GM19351 (cell line): ENCODE results near the gene LARGE1.

ENCODE experiments used
- ATAC-seq: cut with Tn5 transposase; IDR thresholded peaks from one replicate; pipeline ENCODE4 v1.9.1; 2021; ENCODE audit warnings: mild to moderate bottlenecking, moderate library complexity; ENCODE audit not compliant: unreplicated experiment

LARGE1 gene

DNA sequence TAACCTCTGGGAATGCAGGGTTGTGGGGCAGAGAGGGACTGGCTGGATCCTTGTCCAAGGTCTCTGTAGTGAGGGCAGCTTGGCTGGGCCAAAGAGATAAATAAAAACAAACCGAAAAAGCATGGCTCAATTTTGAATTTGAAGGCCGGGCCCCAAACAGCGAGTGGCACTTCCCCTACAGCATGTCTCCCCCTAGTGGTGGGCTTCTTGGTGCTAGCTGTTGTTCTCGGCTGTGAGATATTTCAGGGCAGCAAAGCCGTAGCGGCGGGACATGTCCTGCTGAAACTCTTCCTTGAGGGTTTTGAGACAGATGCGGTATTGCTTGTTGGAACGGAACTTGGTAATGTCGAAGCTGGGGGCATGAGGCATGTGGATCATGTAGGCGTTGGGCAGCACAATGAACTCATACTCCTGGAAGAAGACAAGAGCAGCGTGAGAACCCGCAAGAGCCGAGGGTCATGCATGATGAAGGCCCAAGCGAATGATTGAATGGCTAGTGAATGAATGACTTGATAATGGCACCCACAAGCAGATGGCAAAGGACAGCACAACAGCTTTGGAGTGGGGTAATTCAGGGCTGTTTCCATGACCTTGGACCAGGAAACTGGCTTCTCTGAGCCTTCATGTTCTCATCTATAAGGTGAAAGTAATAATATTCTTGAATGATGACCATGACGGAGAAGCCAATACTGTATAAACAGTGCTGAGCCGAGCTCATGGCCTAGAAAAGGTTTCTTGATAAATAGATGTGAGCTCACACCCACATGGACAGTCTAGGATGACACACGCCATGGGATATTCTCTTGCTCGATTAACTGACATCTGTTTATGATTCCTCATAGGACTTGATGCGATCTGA lies 645.8 kb downstream of the LARGE1 start:
- no peak for ATAC-seq

DNA sequence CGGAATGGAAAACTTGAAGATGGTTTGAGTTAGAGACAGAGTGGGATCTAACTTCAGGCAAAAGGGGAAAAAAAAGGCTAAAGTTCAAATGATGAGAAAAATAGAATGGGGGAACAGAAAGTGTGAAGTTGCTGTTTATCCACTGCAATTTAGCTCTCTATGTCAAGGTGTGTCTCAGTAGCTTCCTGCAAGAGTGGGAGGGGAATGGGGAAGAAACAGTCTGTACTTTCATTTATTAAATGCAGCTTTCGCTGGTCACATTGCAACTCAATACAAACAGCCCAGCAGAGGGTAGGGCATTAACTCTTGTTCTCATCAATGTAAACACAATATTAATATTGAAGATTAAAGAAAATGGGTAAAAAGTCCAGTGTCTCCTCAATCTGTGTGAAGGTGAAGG lies 647.4 kb downstream of the LARGE1 start:
- ATAC-seq, result no peak

DNA sequence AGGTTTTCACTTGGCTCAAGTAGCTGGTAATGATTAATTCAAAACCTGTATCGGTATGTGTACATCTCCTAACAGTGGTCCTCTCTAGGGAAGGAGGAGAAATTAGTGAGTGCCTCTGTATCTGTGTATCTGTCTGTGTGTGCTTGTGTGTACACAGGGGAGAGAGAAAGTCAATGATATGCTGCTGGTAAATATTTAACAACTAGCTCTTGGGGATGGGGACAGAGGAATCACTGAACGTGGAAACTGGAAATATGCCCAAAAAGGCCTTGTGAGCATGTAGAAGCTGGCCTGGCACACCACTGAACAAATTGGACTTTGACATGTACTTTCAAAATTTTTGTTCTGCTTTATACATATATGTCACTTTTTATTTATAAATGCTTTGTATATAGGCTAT lies 648.1 kb downstream of the LARGE1 start:
- ATAC-seq, result no peak

DNA sequence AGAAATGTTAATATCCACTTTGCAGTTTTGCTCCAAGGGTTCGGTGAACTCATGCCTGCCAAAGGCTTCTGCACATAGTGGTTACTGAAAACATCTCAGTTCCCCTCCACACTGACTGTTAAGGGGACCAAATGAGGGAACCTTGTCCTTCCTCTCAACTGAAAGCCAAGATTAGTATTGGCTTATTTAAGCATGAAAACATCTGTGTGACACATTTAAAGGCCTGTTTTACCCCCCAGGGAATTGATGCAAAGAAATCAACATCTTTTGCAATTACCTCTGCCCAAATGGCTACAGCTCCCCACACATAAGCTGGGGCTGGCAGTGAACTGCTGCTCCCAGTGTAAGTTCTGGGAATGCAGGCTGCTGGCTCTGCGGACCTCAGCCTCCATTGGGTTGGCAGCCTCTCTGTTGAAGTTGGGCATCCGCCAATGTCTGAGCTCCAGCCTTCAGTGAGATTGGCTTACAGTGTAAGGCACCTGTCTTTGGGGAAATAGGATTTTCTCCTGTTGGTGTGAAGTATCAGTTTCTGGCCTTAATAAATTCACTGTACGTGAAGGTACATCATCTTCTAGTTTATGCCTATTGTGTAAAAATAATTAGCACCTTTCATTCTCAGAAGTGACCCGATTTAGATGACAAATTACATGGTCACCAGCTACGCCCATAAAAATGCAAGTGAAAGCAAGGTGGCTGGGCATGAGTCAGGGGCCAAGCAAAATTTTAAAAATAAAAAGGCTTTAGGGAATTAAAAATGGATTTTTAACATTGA lies 648.7 kb downstream of the LARGE1 start:
- ATAC-seq, result peak; percentile 75

DNA sequence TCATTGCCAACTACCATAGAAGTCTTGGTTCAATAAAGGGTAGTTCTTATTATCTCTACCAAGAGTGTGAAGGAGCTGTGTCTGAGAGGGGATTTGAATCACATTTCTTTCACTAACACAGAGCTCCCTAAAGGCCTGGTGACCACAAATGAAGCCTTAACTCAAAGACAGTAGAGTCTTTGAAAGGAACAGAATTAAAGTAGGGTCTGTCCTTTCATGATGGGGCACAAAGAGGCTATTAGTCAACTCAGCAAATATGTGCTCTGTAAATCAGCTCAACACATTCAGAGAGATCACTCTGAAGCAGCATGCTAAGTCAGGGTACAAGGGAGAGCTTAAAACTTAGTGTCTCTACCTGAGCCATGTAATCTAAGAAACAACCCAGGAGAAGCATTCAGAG lies 649.7 kb downstream of the LARGE1 start:
- ATAC-seq, result no peak

DNA sequence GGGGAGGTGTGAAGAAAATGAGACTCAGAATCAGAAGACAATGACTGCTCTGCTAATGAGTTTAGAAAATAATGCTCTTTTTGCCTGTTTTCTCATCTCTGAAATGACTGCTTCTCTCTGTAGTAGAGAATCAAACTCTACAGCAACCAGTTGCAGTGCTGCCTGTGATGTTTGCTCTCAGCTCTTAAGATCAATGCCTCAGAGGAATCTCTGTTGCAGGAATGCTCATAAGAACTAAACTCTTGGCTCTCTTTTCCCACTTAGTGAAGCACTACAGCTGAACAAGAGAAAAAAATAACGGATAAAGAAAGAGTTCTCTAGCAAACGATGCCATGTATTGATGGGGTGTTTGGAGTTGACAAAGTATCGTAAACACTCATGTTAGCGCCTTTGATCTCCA lies 658.6 kb downstream of the LARGE1 start:
- no peak for ATAC-seq

DNA sequence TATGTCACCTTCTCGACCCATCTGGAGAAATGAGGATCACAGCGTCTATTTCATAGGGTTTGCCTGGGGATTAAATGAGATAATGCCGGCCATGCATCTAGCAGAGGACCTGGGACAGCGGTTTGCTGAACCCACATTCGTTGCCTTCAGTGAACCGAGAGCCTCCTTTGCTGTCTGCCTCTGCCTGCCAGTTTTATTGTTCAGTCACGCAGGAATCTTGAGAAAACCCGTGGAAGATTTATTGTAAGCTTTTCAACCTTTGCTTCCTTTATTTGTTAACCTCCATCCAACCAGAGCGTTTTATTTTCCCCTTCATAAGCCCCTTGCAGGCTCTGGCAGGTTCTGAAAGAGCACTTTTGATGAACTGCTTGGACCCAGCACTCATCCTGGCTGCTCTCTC lies 659.8 kb downstream of the LARGE1 start:
- ATAC-seq, result no peak

DNA sequence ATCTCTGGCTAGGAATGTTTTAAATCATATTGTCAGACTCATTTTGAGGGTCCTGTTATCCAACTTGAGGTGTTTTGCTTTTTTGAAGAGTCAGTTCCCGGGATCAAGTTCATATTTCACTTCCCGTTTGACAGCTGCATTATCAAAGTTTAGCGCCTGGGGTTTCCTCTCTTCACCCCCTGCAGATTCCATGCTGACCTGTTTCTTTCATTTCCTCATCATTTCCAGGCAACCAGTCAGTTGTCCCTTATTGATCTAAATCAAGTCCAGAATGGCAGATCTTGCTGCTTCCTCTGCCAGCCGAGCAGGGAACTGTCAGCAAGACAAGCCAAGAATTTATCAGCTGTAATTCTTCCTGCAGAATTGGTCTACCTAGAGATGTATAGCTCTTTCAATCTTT lies 664.5 kb downstream of the LARGE1 start:
- no peak for ATAC-seq

DNA sequence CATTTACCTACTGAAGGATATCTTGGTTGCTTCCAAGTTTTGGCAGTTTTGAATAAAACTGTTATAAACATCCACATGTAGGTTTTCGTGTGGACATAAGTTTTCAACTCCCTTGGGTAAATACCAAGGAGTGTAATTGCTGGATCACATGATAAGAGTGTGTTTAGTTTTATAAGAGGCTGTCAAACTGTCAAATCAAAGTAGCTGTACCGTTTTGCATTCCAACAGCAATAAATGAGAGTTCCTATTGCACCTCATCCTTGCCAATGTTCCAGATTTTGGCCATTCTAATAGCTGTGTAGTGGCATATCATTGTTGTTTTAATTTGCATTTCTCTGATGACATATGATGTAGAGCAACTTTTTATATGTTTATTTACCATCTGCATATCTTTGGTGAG lies 671.3 kb downstream of the LARGE1 start:
- no peak for ATAC-seq

DNA sequence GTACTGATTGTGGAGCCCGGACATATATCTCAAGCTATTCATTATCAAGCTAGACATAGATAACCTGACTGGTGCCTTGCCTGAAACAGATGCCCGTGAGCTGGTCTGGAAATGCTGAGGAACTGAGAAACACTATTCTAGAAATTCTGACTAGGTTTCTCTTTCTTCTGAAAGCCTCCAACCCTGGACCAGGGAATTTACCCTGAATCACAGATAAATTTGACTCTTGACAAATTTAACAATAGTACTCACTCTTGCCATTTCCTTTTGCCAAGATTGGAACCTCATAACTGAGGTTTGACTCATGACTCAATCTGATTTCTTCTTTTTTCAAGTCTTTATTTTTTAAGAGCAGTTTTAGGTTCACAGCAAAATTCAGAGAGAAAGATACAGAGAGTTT lies 672.5 kb downstream of the LARGE1 start:
- ATAC-seq, result peak; percentile 64

DNA sequence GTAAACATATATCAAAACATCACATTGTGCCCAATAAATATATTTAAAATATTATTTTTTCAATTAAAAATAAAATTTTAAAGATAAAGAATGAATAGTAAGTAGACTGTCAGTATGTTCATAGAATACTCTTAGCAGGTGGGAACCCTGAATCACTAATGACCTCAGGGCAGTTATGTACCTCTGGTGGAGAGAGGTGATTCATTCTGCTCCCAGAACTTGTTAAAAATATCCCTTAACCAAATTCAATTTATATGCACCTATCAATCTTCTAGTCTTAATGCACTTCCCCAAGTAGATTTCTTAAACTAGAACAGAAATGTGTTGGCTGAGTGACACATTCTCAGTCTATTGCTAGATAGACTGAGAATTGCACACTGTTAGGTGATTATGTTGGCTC lies 678.2 kb downstream of the LARGE1 start:
- ATAC-seq, result no peak

DNA sequence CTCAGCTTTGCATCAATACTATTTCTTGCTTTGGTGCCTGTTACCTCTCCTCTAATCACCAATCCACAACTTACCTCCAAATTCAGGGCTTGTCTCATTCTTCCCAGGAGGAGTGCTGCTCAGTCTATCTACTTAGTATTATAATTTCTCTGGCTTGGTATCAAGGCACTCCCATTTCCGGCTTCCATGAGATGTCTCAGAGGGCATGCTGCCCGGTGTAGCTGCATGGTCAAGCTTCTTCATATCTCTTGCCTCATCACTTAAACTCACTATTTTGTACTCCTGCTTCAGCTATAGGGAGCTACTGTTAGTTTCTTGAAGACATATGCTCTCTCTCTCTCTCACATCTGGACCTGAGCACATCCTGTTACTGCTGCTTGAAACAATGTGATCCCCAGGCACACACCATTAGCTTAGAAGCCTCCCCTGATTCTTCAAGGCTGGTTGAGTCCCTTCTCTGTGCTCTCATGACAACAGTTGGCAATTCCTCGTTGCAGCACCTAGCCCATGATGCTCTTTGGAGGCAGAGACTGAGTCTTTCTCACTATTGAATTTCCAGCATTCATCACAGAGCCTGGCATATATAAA lies 679.3 kb downstream of the LARGE1 start:
- ATAC-seq, result no peak

DNA sequence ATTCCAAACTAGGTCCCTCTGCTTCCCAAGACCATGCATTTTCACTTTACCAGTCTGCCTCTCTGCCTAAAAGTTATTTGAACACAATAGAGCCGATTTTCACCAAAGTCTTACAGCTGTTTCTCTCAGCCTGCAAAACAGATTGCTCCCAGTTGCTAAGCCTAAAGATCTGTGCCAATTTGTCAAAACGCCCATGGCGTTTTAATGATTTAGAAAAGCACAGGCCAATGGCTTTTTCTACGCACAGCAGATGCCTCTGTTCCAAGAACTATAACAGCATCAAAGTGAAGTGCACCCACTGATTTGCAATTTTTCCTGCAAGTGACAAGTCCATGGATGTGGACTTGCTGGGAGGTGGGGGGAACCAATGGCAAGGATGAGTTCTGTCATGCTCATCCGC lies 688.2 kb downstream of the LARGE1 start:
- no peak for ATAC-seq

DNA sequence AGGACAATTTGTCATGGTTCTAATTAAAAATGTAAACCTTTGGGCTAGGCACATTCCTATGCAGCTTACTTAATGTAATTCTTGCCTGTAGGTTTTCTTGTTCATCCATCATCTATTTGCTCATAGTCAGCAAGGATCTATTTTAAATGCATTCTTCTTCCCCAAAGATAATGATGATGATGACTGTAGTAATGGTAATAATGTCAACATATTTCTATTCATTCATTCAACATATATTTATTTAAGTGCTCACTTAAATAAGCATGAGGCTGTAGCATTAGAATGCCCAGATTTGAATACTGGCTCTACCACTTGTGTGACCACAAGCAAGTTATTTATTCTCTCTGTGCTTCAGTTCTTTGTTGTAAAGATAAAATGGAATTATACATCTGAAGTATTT lies 692.5 kb downstream of the LARGE1 start:
- no peak for ATAC-seq

DNA sequence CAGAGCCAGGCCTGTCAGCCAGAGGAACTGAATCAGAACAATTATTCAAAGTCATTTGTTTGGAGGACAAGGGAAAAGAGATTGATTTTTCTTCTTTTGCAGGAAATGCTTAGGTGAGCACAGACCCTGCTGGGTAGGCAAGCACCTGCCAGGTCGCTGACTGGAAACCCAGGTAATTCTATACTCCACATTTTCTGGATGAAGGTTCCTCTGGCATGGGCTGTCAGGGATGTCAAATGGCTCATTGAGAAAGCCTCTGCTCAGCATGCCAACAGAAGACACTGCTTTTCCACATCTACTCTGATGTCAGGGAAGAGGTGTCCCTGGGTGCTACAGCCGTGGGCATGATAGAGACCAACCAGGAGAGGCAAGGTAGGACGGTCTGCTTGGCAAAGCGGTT lies 695.4 kb downstream of the LARGE1 start:
- ATAC-seq, result no peak
